NAMALWA (cell line): ENCODE data around the gene SOX15.
"Not testable (repeated sequence)": the region's sequence is repeated elsewhere in the genome, so short reads cannot be mapped to it uniquely, and the experiment has no call there.

Experiments used
- DNase-seq: peaks from one replicate; pipeline ENCODE4 v3.0.0-alpha.2; 2015; ENCODE audit warnings: low spot score

The SOX15 gene

GRCh38 chr17:7610641-7611040, 20.7 kb upstream of the SOX15 start:
- DNase-seq: no peak

- no peak for DNase-seq
These were observed 16.4 kb upstream of the SOX15 start for GRCh38 chr17:7606280-7606679.

GRCh38 chr17:7597561-7597960, 7.7 kb upstream of the SOX15 start:
- DNase-seq: not testable (repeated sequence)

DNA sequence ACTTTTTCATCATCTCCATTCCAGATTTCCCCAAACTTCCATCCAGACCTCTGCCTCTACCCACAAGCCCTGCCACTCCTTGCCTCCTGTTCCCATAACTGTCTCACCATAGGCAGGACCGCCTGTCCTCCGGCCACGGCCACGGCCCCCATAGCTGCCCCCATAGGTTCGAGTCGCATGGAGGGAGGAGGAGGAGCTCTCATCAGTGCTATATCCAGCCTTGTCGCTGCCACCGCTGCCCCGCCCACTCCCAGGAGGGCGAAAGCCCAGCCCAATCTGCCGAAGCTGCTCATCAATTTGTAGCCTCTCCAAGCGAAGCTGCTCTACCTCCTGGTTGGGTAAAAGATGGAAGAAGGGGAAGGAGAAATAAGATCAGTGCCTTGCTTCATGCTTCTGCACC, 3.4 kb upstream of the SOX15 start:
- DNase-seq: no peak

- no peak for DNase-seq
These were observed 2.6 kb upstream of the SOX15 start for GRCh38 chr17:7592422-7593021.

- no peak for DNase-seq
These were observed 1.7 kb upstream of the SOX15 start for GRCh38 chr17:7591596-7591995.

- no peak for DNase-seq
These were observed 849 bp upstream of the SOX15 start for GRCh38 chr17:7590743-7591142.

GRCh38 chr17:7589204-7589868, 558 bp downstream of the SOX15 start:
- DNase-seq: no peak

DNA sequence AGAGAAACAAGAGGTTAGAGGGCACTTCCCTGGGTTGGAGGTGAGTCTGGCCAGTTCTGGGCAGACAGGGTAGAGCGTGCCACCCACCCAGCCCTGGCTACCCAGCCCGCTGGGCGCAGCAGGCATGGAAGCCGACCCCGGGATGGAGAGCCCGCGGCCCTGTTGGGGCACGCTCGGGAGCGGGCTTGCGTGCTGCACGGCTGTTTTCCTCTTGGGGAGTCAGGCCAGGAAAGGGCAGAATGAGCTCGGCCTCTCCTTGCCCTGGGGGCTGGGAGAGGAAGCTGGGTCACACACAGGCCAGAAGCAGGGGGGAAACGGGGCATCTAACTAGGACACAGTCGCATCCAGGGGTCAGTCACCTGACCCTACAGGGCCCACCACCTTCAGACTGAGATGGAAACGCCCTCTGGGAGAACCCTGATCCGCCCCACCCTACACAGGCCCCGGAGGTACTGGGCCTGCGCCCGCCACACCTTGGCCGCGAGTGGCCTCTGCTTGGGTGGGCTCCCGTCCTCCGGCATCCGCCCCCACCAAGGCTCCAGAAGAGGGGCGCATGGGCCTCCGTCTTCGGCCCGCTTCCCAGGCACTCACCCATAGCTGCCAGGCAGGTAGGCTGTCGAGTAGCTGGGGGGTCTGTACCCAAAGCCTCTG, 1.2 kb downstream of the SOX15 start:
- no peak for DNase-seq

DNA sequence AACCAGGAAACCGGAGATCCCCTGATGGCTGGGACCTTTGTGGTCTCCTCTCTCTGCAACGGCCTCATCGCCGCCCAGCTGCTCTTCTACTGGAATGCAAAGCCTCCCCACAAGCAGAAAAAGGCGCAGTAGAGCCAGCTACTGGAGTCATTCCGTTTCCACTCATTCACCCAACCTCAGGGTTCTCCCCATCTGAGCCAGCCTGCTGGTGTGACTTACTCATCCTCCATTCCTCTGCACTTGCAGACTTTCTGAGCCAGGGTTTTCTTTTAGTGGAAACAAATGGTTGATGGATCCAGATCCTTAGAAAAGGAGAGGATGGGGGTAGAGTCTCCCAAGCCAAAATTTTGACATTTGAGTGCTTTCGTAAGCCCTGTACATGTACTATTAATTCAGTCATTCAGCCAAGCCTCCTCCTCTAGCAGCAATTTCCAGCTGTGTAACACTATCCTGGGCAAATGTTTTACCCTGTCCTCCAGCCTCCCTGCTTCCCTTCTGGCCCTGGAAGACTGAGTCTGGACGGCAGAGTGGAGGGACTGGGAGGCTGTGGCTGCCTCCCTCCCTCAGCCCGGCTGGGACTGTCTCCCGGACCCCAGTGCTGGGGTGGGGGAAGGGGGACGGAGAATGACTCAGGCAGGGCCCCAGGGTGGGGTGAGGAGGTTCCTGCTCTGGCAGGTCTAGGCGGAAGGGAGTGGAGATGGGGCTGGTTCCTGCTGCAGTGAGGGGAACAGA, 2.3 kb downstream of the SOX15 start:
- DNase-seq: no peak

- DNase-seq: no peak
These were observed 3.0 kb downstream of the SOX15 start for GRCh38 chr17:7586673-7587419.

- peak; percentile 86 for DNase-seq
These were observed 6.4 kb downstream of the SOX15 start, which contains the start of gene MPDU1 for GRCh38 chr17:7583253-7584109. TSS of gene MPDU1 (plus strand) at chr17:7583852. CDS start at chr17:7583863, 11 bp downstream.

- no peak for DNase-seq
These were observed 7.3 kb downstream of the SOX15 start for GRCh38 chr17:7582396-7583252.

DNA sequence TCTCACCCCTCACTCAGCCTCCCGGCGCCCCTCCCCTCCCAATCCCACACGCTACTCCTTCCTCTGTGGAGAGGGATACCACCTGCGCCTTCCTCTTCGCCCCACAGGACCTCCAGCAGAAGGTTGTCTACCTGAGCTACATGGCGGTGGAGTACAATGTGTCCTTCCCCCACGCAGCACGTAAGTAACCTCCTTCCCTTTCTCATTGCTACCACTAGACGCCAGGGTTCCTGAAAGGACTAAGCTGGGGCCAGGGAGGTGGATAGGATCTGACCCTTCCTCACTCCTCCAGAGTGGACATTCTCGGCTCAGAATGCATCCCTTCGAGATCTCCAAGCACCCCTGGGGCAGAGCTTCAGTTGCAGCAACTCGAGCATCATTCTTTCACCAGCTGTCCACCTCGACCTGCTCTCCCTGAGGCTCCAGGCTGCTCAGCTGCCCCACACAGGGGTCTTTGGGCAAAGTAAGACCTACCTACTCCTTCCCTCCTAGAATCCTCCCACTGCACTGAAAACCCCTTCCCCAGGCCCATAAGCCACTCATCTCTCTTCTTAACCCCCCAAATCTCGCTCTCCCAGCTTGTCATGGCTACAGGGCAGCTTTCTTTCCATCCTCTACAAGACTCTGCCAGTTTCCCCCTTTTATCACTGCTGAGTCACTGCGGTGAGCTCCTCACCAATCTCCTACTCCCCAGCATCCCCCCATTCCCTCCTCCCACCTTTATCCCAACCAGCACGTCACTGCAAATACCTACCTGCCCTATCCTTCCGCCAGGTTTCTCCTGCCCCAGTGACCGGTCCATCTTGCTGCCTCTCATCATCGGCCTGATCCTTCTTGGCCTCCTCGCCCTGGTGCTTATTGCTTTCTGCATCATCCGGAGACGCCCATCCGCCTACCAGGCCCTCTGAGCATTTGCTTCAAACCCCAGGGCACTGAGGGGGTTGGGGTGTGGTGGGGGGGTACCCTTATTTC, 9.0 kb downstream of the SOX15 start:
- no peak for DNase-seq

- DNase-seq: no peak
These were observed 9.9 kb downstream of the SOX15 start for GRCh38 chr17:7579834-7580603.

DNA sequence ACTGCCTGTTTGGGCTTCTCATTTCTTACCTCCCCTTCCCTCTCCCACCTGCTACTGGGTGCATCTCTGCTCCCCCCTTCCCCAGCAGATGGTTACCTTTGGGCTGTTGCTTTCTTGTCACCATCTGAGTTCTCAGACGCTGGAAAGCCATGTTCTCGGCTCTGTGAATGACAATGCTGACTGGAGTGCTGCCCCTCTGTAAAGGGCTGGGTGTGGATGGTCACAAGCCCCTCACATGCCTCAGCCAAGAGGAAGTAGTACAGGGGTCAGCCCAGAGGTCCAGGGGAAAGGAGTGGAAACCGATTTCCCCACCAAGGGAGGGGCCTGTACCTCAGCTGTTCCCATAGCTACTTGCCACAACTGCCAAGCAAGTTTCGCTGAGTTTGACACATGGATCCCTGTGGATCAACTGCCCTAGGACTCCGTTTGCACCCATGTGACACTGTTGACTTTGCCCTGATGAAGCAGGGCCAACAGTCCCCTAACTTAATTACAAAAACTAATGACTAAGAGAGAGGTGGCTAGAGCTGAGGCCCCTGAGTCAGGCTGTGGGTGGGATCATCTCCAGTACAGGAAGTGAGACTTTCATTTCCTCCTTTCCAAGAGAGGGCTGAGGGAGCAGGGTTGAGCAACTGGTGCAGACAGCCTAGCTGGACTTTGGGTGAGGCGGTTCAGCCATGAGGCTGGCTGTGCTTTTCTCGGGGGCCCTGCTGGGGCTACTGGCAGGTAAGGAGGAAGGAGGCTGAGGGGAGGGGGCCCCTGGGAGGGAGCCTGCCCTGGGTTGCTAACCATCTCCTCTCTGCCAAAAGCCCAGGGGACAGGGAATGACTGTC, 10.7 kb downstream of the SOX15 start, which contains the start of gene CD68:
TSS of gene CD68 (plus strand) at position 638 of the 833 bp plus-strand sequence. CDS start at position 678, 40 bp downstream.
- peak; percentile 87 for DNase-seq
